ENCODE results near the gene OVCA2. TPM values are rescaled to one million over a fixed set of nuclear protein-coding genes. Genes with fewer than 3 reads are reported as not detected.

OVCA2 gene
- total RNA-seq, 4 donors from 2014 or later: 18.6 to 37.3 (median 35.0) TPM

DNA sequence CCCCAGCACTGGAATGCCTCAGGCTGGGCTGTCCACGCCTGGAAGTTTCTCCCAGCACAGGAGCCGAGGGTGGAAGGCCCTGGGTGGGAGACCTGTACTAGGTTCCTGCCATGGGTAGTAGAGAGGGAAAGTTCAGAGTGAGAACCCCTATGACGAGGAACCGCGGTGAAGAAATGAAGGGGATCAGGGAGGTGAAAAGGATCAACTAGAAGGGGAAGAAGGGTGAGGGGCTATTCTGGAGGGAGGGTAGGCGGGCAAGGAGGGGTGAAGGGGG is 18.5 kb downstream of the OVCA2 start:
- H3K4me3 ChIP-seq: no peak overlapping the region

DNA sequence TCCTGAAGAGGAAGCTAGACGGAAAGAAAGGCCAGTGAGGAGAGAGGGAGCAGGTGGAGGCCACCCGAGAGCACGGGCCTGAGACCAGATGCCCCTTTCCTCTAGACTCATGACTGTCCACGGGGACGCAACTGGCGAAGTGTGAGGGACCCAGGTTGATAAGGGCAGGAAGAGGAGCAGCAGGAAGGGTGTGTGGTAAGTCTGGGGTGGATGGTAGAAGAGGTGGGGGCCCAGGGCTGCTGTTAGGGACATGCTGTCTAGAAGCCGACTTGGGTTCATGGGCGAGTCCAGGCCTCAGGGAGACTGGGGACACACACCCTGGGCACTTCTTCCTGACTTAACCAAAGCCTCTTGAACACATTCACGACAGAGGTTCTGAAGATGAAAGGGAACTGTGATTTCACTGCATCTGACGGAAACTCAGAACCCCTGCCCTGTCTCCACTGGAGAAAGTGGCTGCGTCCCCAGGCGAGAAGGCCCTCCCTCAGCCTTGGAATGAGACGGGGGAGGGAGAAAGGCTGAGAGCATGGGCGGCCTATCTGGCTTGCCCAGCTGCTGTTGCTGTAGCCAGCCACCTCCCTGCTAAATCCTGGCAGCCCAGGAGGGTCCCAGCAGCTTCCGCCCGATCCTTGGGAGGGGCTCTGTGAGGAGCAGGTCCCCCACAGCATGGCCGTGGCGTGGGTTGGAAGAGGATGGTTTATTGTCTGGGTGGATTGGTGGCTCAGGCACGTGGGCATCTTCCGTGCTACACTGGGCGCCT is 19.0 kb downstream of the OVCA2 start:
- Histone ChIP-seq H3K4me1 (peaks cover 0 to 94% (median 62%) of the 10 kb centered on the region in 4 donors), H3K27me3 (peaks cover 0 to 17% of the 10 kb centered on the region in 2 donors), H3K27ac (peak overlapping the region; percentile 66 to 92 (median 92)), H3K36me3 (peaks cover 0 to 87% (median 0%) of the 10 kb centered on the region in 3 donors), H3K9me3 (no peaks in the 10 kb centered on the region), H3K4me3 (no peak overlapping the region)
- 57 to 71% methylated on average over 18 to 21 of the region's 21 CpGs for WGBS, 2 donors
- TF ChIP-seq EP300 (IDR thresholded peaks at IDR 0.05): no peak
- TF ChIP-seq, protein P1, sequence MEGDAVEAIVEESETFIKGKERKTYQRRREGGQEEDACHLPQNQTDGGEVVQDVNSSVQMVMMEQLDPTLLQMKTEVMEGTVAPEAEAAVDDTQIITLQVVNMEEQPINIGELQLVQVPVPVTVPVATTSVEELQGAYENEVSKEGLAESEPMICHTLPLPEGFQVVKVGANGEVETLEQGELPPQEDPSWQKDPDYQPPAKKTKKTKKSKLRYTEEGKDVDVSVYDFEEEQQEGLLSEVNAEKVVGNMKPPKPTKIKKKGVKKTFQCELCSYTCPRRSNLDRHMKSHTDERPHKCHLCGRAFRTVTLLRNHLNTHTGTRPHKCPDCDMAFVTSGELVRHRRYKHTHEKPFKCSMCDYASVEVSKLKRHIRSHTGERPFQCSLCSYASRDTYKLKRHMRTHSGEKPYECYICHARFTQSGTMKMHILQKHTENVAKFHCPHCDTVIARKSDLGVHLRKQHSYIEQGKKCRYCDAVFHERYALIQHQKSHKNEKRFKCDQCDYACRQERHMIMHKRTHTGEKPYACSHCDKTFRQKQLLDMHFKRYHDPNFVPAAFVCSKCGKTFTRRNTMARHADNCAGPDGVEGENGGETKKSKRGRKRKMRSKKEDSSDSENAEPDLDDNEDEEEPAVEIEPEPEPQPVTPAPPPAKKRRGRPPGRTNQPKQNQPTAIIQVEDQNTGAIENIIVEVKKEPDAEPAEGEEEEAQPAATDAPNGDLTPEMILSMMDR (IDR thresholded peaks at IDR 0.05): no peak
- DNase-seq (ENCODE audit: low spot score in 2 of 2): no peak

More for the DNA sequence above, 18.5 kb downstream of the OVCA2 start:
- no peak for DNase-seq (ENCODE audit: low spot score in 2 of 2)
- TF ChIP-seq, protein P1 (IDR thresholded peaks at IDR 0.05): no peak
- Histone ChIP-seq H3K9me3 (no peaks in the 10 kb centered on the region), H3K4me1 (peaks cover 0 to 92% (median 57%) of the 10 kb centered on the region in 4 donors), H3K27ac (peak overlapping the region; percentile 66 to 92 (median 92)), H3K27me3 (peaks cover 0 to 17% of the 10 kb centered on the region in 2 donors), H3K36me3 (peaks cover 0 to 81% (median 0%) of the 10 kb centered on the region in 3 donors)
- WGBS, 2 donors: 62 to 70% methylated on average over 6 of the region's 6 CpGs

DNA sequence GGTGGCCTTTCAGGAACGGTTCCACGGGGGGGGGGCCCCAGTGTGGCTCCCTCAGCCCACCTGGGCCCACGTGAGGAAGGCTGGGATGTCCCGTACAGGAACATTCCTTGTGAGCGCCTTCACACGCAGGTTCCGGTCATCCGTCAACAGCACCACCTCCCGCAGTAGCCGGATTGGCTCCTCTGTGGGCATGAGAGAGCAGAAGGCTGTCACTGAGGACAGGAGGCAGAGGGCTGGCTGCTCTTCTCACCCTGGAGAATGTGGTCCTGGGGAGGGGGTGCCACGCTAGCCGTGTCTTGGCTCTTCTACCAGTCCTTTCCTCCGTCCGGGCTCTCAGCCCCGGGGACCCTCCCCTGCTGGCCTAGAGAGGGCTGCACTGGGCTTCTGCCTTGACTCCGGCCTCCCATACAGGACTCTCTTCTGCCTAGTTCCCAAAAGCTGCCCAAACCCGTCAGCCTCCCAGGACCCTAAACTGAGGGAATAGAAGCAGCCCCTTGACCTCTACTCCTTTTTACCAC is 19.7 kb downstream of the OVCA2 start:
- Histone ChIP-seq H3K27me3 (peaks cover 0 to 17% of the 10 kb centered on the region in 2 donors), H3K4me3 (no peak overlapping the region), H3K36me3 (peaks cover 0 to 88% (median 0%) of the 10 kb centered on the region in 3 donors), H3K9me3 (no peaks in the 10 kb centered on the region), H3K27ac (peak overlapping the region; percentile 66 to 92 (median 92)), H3K4me1 (peaks cover 0 to 97% (median 64%) of the 10 kb centered on the region in 4 donors)
- DNase-seq (ENCODE audit: low spot score in 2 of 2): no peak
- TF ChIP-seq EP300 (IDR thresholded peaks at IDR 0.05) (no peak), POLR2A (IDR thresholded peaks at IDR 0.05) (no peak)
- TF ChIP-seq, protein P1 (IDR thresholded peaks at IDR 0.05): no peak
- WGBS, 2 donors: 63 to 70% methylated on average over 14 to 17 of the region's 17 CpGs

DNA sequence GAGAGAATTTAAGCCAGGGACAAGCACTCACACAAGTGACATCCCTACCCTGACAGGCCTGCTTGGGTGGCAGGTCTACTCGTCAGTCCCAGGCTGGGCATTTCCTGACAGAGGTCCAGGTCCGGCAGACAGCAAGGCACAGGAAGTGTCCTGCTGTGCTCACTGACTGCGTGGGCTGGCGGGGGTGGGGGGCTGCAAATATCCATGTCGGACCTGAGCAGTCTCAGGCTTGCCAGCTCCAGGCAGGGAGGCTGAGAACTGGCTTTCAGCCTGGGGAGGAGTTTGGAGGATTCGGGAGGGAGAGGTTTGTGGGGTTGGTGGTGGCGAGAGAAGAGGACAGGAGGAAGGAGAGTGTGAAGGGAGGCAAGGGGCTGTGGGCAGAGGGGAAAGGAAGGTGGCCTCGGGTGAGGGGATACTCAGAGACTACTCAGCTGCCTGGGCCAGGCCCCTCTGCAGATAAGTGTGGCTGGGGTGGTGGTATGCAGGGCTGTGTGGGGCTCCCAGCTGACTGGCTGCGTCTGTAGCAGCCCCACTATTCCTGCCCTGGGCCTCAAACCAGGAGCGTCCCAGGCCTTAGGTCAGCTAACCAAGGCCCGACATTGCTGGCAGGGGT is 20.9 kb downstream of the OVCA2 start:
- H3K9me3 ChIP-seq: no peaks in the 10 kb centered on the region
- peaks cover 0 to 91% (median 0%) of the 10 kb centered on the region in 3 donors for H3K36me3 ChIP-seq
- H3K4me1 ChIP-seq: peaks cover 0 to 99% (median 73%) of the 10 kb centered on the region in 4 donors
- peak overlapping the region; percentile 66 to 92 (median 92) for H3K27ac ChIP-seq
- no peak overlapping the region for H3K4me3 ChIP-seq
- 33 to 39% methylated on average over 11 of the region's 11 CpGs for WGBS, 2 donors
- DNase-seq (ENCODE audit: low spot score in 2 of 2): no peak
- peaks cover 0 to 17% of the 10 kb centered on the region in 2 donors for H3K27me3 ChIP-seq
- TF ChIP-seq POLR2A (IDR thresholded peaks at IDR 0.05) (no peak), EP300 (IDR thresholded peaks at IDR 0.05) (no peak)
- TF ChIP-seq, protein P1 (IDR thresholded peaks at IDR 0.05): no peak
